ENCODE results near the gene KLHL17.

The KLHL17 gene

DNA sequence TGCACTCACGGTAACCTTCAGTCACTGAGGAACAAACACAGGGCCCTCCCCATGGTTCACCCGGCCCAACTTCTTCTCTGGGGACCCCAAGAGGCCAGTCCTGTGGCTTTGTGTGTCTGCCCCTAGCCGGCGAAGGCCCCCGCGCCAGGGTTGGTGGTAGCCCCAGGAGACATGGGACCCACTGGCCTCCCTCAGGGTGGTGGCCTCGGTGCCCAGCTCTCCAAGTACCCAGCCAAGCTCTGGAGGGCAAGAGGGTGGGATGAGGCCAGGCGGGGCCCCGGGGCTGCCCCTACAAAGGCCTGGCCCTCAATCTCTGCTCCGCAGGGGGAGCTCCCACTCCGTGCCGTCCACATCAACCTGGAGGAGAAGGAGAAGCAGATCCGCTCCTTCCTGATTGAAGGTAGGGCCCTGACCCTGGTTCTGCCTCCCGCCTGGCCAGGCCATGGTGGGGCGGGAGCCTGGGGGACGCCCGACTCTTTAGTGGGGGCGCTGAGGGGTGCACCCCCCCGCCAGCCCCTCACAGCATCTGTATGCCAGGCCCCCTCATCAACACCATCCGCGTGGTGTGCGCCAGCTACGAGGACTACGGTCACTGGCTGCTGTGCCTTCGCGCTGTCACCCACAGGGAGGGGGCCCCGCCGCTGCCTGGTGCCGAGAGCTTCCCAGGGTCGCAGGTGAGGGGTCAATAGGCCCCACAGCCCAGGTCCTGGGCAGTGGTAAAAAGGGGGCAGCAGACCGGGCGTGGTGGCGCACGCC lies 11.5 kb downstream of the KLHL17 start:
- TF ChIP-seq EZH2 (optimal IDR thresholded peaks at IDR 0.05; ENCODE audit: low read depth, low read length) (no peak), EZH2phosphoT487 (IDR thresholded peaks at IDR 0.05; ENCODE audit: low read length) (no peak)
- TF ChIP-seq, protein P1, sequence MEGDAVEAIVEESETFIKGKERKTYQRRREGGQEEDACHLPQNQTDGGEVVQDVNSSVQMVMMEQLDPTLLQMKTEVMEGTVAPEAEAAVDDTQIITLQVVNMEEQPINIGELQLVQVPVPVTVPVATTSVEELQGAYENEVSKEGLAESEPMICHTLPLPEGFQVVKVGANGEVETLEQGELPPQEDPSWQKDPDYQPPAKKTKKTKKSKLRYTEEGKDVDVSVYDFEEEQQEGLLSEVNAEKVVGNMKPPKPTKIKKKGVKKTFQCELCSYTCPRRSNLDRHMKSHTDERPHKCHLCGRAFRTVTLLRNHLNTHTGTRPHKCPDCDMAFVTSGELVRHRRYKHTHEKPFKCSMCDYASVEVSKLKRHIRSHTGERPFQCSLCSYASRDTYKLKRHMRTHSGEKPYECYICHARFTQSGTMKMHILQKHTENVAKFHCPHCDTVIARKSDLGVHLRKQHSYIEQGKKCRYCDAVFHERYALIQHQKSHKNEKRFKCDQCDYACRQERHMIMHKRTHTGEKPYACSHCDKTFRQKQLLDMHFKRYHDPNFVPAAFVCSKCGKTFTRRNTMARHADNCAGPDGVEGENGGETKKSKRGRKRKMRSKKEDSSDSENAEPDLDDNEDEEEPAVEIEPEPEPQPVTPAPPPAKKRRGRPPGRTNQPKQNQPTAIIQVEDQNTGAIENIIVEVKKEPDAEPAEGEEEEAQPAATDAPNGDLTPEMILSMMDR (IDR thresholded peaks at IDR 0.05; ENCODE audit: low read length) = no peak
- no peaks in the 10 kb centered on the region for H3K79me2 ChIP-seq (ENCODE audit: low read length)
- H4K20me1 ChIP-seq (ENCODE audit: insufficient read depth, low read length) = no peaks in the 10 kb centered on the region
- no peak overlapping the region for H3K27ac ChIP-seq (ENCODE audit: low read length)
- H3K9ac ChIP-seq (ENCODE audit: low read length) = no peak overlapping the region
- H3K36me3 ChIP-seq (replicated peaks; ENCODE audit: insufficient read depth, low read length) = no peaks in the 10 kb centered on the region
- peaks cover 13% of the 10 kb centered on the region; the same call in 1 of the 2 replicates for H3K27me3 ChIP-seq (replicated peaks; ENCODE audit: insufficient read depth, low read length)
- no peaks in the 10 kb centered on the region for H3F3A ChIP-seq (ENCODE audit: insufficient read depth, low read length)
- H3K9me3 ChIP-seq (replicated peaks; ENCODE audit: insufficient read depth, low read length) = no peaks in the 10 kb centered on the region
- DNase-seq = no peak
- peaks cover 2% of the 10 kb centered on the region; the same call in 1 of the 2 replicates for H3K4me1 ChIP-seq (ENCODE audit: low read length)
- H3K4me2 ChIP-seq (ENCODE audit: low read depth, low read length) = no peak overlapping the region
- no peak overlapping the region for H3K4me3 ChIP-seq (ENCODE audit: low read length)
- no peak overlapping the region for H2AFZ ChIP-seq (ENCODE audit: low read length)
- H3K9me2 ChIP-seq (replicated peaks; ENCODE audit: insufficient read depth, low read length) = no peaks in the 10 kb centered on the region

DNA sequence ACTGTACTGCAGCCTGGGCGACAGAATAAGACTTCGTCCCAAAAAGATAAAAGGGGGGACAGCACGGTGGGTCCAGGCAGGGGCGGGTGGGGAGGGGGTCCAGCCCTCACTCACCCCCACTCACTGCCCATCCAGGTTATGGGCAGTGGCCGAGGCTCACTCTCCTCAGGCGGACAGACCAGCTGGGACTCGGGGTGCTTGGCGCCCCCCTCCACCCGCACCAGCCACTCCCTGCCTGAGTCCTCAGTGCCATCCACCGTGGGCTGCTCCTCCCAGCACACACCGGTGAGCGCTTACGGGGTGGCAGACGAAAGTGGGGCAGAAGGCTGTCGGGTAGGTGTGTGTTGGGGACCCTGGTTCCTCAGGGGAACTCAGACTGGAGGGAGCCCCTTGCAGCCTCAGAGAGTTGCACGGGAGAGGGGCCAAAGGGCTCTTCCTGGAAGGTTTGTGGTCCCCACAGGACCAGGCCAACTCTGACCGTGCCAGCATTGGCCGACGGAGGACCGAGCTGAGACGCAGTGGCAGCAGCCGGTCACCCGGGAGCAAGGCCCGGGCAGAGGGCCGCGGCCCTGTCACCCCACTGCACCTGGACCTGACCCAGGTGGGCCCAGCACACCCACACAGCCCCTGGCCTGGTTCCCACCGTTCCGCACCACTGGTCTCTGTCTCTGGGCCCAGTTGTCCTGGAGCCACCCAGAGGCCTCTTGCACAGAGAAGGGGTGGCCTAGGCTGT lies 12.5 kb downstream of the KLHL17 start:
- Histone ChIP-seq H3K9me2 (replicated peaks; ENCODE audit: insufficient read depth, low read length) (no peaks in the 10 kb centered on the region), H3K4me1 (ENCODE audit: low read length) (no peaks in the 10 kb centered on the region), H3K79me2 (ENCODE audit: low read length) (no peaks in the 10 kb centered on the region), H3K9me3 (replicated peaks; ENCODE audit: insufficient read depth, low read length) (no peaks in the 10 kb centered on the region), H3K4me2 (ENCODE audit: low read depth, low read length) (no peak overlapping the region), H3K9ac (ENCODE audit: low read length) (no peak overlapping the region), H3K4me3 (ENCODE audit: low read length) (no peak overlapping the region), H3F3A (ENCODE audit: insufficient read depth, low read length) (no peaks in the 10 kb centered on the region), H3K36me3 (replicated peaks; ENCODE audit: insufficient read depth, low read length) (no peaks in the 10 kb centered on the region), H3K27ac (ENCODE audit: low read length) (no peak overlapping the region), H3K27me3 (replicated peaks; ENCODE audit: insufficient read depth, low read length) (peaks cover 13% of the 10 kb centered on the region; the same call in 1 of the 2 replicates), H4K20me1 (ENCODE audit: insufficient read depth, low read length) (no peaks in the 10 kb centered on the region), H2AFZ (ENCODE audit: low read length) (no peak overlapping the region)
- no peak for DNase-seq
- TF ChIP-seq, protein P1 (IDR thresholded peaks at IDR 0.05; ENCODE audit: low read length) = no peak
- TF ChIP-seq EZH2phosphoT487 (IDR thresholded peaks at IDR 0.05; ENCODE audit: low read length) (no peak), EZH2 (optimal IDR thresholded peaks at IDR 0.05; ENCODE audit: low read depth, low read length) (no peak)

DNA sequence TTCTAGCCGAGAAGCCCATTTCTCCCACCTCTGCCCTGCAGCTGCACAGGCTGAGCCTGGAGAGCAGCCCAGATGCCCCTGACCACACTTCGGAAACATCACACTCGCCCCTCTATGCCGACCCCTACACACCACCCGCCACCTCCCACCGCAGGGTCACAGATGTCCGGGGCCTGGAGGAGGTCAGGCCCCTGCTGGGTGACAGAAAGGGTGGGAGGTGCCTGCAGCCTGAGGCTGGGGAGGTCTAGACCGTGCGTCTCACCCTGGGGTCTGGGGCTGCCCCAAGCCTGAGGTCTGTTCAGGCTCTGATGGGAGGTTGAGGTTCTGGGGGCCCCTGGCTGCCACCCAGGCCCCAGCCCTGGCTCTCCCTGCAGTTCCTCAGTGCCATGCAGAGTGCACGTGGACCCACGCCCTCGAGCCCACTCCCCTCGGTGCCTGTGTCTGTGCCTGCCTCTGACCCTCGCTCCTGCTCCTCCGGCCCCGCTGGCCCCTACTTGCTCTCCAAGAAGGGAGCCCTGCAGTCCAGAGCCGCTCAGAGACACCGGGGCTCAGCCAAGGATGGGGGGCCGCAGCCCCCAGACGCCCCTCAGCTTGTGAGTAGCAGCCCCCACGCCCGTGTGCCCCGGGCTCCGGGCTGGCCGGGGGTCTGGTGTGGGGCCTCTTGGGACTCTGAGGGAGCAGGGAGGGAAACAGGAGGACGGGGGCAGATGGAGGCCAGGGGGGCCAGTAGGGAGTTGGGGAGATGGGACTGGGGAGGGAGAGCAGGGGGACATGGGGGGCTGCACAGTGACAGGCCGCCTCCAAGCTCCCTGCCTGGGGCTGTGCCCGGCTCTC lies 13.3 kb downstream of the KLHL17 start:
- no peak overlapping the region for H3K4me2 ChIP-seq (ENCODE audit: low read depth, low read length)
- H3K27me3 ChIP-seq (replicated peaks; ENCODE audit: insufficient read depth, low read length) = peaks cover 20% of the 10 kb centered on the region
- H2AFZ ChIP-seq (ENCODE audit: low read length) = no peak overlapping the region
- DNase-seq = no peak
- H3K9me2 ChIP-seq (replicated peaks; ENCODE audit: insufficient read depth, low read length) = no peaks in the 10 kb centered on the region
- H3K4me1 ChIP-seq (ENCODE audit: low read length) = no peaks in the 10 kb centered on the region
- H3K9ac ChIP-seq (ENCODE audit: low read length) = no peak overlapping the region
- H4K20me1 ChIP-seq (ENCODE audit: insufficient read depth, low read length) = no peaks in the 10 kb centered on the region
- TF ChIP-seq EZH2 (optimal IDR thresholded peaks at IDR 0.05; ENCODE audit: low read depth, low read length) = no peak
- no peak for TF ChIP-seq EZH2phosphoT487 (IDR thresholded peaks at IDR 0.05; ENCODE audit: low read length)
- TF ChIP-seq, protein P1 (IDR thresholded peaks at IDR 0.05; ENCODE audit: low read length) = no peak
- no peaks in the 10 kb centered on the region for H3F3A ChIP-seq (ENCODE audit: insufficient read depth, low read length)
- H3K4me3 ChIP-seq (ENCODE audit: low read length) = no peak overlapping the region
- no peaks in the 10 kb centered on the region for H3K79me2 ChIP-seq (ENCODE audit: low read length)
- no peaks in the 10 kb centered on the region for H3K36me3 ChIP-seq (replicated peaks; ENCODE audit: insufficient read depth, low read length)
- H3K27ac ChIP-seq (ENCODE audit: low read length) = no peak overlapping the region
- no peaks in the 10 kb centered on the region for H3K9me3 ChIP-seq (replicated peaks; ENCODE audit: insufficient read depth, low read length)
